GM06990 (cell line): ENCODE measurements around the gene HS6ST3.
"Not testable (repeated sequence)": the region's sequence is repeated elsewhere in the genome, so short reads cannot be mapped to it uniquely, and the experiment has no call there.

Experiments used
- DNase-seq: peaks from one replicate; pipeline ENCODE4 v3.0.0-alpha.2; 2011; ENCODE audit not compliant: insufficient read length; ENCODE audit errors: extremely low read depth
- H3K27me3 ChIP-seq: replicated peaks from 2 replicates; pipeline ENCODE4 v1.6.0; 2011; ENCODE audit warnings: low read length; ENCODE audit not compliant: control insufficient read depth, insufficient read depth
- H3K36me3 ChIP-seq: 2 replicates; pipeline ENCODE4 v1.5.1; 2011; ENCODE audit warnings: low read length; ENCODE audit not compliant: control insufficient read depth, insufficient read depth
- H3K4me3 ChIP-seq: replicated peaks from 2 replicates; pipeline ENCODE4 v1.5.1; 2011; ENCODE audit warnings: low read depth, mild to moderate bottlenecking, control low read depth, low read length
- CTCF ChIP-seq: IDR thresholded peaks from 2 replicates; pipeline ENCODE4 v1.5.1; 2011; ENCODE audit warnings: low read length, control low read depth, mild to moderate bottlenecking, inconsistent platforms; ENCODE audit not compliant: insufficient read depth, poor library complexity, severe bottlenecking

The HS6ST3 gene

GRCh38 chr13:96492766-96493165 lies 402.9 kb downstream of the HS6ST3 start:
- no peak for TF ChIP-seq CTCF
- no peak overlapping the region for H3K4me3 ChIP-seq
- H3K27me3 ChIP-seq: no peaks in the 10 kb centered on the region
- DNase-seq: no peak
- no peaks in the 10 kb centered on the region for H3K36me3 ChIP-seq

GRCh38 chr13:96499656-96500055 lies 409.7 kb downstream of the HS6ST3 start:
- TF ChIP-seq CTCF: no peak
- no peaks in the 10 kb centered on the region for H3K36me3 ChIP-seq
- no peak for DNase-seq
- no peak overlapping the region for H3K4me3 ChIP-seq
- no peaks in the 10 kb centered on the region for H3K27me3 ChIP-seq

GRCh38 chr13:96500953-96501352 lies 411.0 kb downstream of the HS6ST3 start:
- Histone ChIP-seq H3K27me3 (no peaks in the 10 kb centered on the region), H3K4me3 (no peak overlapping the region), H3K36me3 (no peaks in the 10 kb centered on the region)
- no peak for TF ChIP-seq CTCF
- DNase-seq: no peak

- Histone ChIP-seq H3K36me3 (no peaks in the 10 kb centered on the region), H3K4me3 (no peak overlapping the region), H3K27me3 (no peaks in the 10 kb centered on the region)
- no peak for TF ChIP-seq CTCF
- DNase-seq: no peak
These were observed 413.6 kb downstream of the HS6ST3 start for GRCh38 chr13:96503481-96503880.

- no peak for DNase-seq
- TF ChIP-seq CTCF: no peak
- H3K4me3 ChIP-seq: no peak overlapping the region
- no peaks in the 10 kb centered on the region for H3K36me3 ChIP-seq
- H3K27me3 ChIP-seq: no peaks in the 10 kb centered on the region
These were observed 421.7 kb downstream of the HS6ST3 start for GRCh38 chr13:96511587-96511986.

GRCh38 chr13:96519380-96519779 lies 429.5 kb downstream of the HS6ST3 start:
- no peaks in the 10 kb centered on the region for H3K36me3 ChIP-seq
- TF ChIP-seq CTCF: no peak
- H3K27me3 ChIP-seq: no peaks in the 10 kb centered on the region
- H3K4me3 ChIP-seq: no peak overlapping the region
- DNase-seq: no peak

- DNase-seq, H3K36me3 ChIP-seq, H3K4me3 ChIP-seq, H3K27me3 ChIP-seq: not testable (repeated sequence)
These were observed 434.6 kb downstream of the HS6ST3 start for GRCh38 chr13:96524398-96525020.
